Activated naive CD4-positive, alpha-beta T cell treated with anti-CD3 and anti-CD28 coated beads, Interleukin-2, amount 50 U/mL, for 16 hours (primary cell): ENCODE results near the gene DNAJC8.

ENCODE experiments used
- DNase-seq: peaks from one replicate; pipeline ENCODE4 v3.0.0-alpha.2; 2020

DNAJC8 gene

GRCh38 chr1:28249013-28249865 is 16.4 kb upstream of the DNAJC8 start:
- DNase-seq: peak; percentile 54

- peak; percentile 82 for DNase-seq
Observed at GRCh38 chr1:28248273-28249012, 15.6 kb upstream of the DNAJC8 start.

DNA sequence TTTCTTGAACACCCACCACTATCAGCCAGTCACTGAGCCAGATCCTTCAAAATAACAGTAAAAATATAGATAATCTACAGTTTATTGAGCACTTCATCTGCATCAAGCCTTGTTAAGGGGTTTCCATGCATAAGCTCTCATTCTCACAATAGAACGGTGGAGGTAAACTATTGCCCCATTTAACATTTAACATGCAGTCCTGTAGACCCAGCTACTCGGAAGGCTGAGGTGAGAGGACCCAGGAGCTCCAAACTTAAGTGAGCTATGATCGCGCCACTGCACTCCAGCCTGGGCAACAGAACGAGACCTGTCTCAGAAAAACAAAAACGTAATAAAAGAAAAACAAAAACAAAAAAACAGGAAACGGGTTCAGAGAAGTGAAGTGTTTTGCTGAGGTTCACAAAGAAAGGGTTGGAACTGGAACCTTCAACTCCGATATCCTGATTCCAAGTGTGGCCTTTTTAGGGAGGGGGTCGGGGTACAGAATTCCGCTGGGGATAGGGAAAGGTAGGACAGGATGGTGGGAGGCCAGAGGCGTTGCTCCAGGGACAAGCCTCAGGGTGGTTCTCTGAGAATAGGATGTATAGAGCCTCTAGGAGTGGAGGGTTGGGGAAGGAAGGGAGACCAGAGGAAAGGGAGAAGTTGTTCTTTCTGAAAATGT is 14.9 kb upstream of the DNAJC8 start:
- no peak for DNase-seq

DNA sequence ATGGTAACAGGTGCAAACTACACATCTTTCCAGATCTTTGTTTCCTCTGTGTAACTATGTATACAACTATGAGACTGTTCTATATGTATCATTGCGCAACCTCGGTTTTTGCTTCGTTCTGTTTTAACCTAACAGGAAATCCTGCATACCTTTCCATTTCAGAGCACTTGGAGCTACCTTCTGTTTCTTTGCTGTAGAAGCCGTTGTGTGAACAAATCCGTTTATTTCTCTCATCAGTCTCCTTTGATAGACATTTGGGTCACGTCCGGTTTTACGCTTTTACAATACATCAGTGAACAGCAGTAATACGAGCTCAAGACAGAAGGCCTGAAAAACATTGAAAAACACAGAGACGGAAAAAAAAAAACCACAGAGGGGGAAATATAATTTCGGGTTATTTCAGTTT is 13.6 kb upstream of the DNAJC8 start:
- no peak for DNase-seq

DNA sequence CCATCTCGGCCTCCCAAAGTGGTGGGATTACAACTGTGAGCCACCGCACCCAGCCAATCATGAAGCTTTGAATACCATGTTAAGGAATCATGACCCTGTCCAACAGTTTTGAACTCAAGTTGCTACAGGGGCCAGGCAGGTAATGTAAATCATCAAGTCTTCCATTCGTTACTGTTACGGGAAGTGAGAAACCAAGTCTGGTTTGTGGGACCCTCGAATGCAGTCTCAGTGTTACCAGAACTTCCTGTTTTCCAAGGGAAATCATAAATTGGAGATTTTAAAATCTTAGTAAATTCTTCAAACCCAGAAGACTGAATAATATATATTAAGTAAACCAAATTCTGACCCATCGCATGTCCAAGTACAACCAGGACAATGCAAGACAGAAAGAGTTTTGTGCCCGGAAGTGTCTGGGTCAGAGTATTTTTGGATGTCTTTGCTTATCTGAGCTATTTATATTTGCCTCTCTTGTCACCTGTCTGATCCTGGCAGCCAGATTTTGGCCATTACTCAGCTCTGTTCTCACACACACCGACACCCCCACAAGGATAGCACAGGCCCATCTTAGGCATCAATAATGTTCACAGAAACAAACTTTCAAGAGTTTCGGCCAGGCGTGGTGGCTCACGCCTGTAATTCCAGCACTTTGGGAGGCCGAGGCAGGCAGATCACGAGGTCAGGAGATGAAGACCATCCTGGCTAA is 11.9 kb upstream of the DNAJC8 start:
- no peak for DNase-seq

GRCh38 chr1:28243685-28244311 is 11.0 kb upstream of the DNAJC8 start:
- no peak for DNase-seq

GRCh38 chr1:28241638-28242241 is 8.9 kb upstream of the DNAJC8 start:
- no peak for DNase-seq

DNA sequence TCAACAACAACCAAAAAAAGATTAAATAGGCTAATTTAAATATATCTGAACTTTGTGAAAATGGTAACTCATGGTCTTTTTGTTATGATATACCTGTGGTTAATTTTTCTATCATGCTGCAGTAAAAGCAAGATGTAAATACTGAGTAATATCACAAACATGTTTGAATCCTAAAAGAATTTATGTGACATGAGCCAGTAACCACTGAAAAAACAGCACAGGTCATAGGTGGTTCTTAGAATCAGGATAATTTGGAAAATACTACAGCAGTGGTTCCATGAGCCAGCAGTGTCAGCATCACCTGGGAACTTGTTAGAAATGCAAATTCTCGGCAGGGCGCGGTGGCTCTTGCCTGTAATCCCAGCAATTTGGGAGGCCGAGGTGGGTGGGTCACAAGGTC is 7.2 kb upstream of the DNAJC8 start:
- DNase-seq: no peak

- no peak for DNase-seq
Observed at GRCh38 chr1:28239004-28239403, 6.2 kb upstream of the DNAJC8 start.

DNA sequence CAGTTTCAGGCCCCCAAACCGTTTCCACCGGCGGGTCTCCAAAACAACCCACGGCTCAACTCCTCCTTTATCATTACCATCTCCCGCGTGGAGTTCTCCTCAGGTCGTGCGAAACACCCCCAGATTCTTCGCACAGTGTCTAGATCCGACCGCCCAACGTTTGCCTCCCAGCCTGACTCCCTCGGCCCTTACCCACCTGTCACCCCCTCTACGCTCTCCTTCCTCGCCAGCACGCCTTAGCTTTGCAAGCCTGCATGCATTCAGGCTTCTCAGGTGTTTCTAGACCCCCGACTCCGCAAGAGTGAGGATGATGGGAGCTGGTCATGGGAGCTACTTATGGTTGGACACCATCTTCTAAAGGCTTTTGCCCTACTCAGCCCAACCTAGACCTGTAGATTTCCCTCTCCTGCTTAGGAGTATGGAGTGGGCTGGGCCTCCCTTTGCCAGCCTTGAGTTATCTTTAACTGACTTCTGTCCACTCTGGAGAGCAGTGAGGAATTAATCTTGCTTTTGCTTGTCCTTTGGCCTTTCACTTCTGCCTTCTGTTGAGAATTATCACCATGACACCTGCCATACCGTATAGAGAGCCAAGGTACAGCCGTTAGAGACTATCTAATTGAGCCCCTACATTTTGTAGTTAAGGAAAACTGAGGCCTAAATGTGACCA is 4.0 kb upstream of the DNAJC8 start:
- peak; percentile 18 for DNase-seq

- peak; percentile 95 for DNase-seq
Observed at GRCh38 chr1:28235755-28236655, 3.2 kb upstream of the DNAJC8 start, which contains the start of gene ATP5IF1. TSS of gene ATP5IF1 (plus strand) at chr1:28236124. CDS start at chr1:28236184, 60 bp downstream.

DNA sequence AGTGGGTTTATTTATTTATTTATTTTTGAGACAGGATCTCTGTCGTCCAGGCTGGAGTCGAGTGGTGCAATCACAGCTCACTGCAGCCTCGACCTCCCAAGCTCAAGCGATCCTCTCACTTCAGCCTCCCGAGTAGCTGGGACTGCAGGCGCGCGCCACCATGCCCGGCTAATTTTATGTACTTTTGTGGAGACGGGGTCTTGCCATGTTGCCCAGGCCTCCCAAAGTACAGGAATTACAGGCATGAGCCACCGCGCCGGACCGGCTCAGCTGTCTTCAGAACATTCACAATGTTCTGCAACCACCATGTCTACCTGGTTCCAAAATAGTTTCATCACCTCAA is 406 bp upstream of the DNAJC8 start:
- DNase-seq: no peak

DNA sequence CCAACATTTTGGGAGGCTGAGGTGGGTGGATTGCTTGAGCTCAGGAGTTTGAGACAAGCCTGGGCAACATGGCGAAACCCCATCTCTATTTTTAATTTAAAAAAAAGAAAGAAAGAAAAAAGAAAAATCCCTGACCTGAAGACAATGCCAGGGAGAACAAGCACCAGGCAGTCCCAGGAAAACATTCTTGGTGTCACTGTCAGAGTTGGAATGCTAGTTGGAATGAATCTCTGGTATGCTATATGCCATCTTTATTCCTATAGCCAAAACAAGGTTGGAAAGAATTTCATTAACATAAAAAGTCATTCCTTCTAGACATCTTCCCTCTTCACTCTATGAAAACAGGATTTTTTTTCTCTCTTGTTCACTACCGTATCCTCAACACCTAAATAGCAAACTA is 2.8 kb downstream of the DNAJC8 start:
- no peak for DNase-seq

DNA sequence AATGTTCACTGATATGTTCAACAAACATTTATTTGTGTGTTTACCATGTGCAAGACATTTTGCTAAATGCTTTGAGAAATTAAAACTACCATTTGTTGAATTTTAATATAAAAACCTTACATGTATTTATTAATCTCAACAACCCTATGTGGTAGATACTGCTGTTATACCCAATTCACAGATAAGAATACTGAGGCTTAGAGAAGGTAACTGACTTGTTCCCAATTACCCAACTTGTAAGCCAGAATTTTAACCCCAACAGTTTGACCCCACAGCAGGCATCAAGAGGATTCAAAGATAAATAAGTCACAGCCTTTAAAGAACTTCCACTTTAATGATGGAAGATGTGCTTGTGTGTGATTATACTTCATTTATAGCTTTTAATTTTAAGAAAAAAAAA is 3.7 kb downstream of the DNAJC8 start:
- no peak for DNase-seq

GRCh38 chr1:28213315-28213714 is 19.5 kb downstream of the DNAJC8 start:
- DNase-seq: no peak

DNA sequence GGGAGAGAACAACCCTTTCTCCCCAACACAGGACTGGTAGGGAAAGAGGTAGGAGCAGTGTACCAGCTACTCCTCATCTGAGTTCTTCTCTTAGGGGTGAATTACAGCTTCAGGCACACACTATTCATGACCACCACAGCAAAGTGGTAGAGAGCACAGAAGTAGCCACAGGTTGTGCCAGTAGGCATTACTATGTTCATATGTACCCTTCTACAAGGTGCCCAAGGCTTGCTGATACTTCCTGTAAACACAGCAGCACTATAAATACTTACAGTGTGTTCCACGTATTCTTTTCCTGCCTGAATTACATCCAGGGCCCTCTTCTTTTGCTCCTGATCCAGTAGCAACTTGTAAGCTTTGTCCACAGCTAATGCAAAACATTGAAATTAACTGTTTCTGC is 23.1 kb downstream of the DNAJC8 start:
- no peak for DNase-seq

GRCh38 chr1:28208818-28209441 is 23.9 kb downstream of the DNAJC8 start:
- DNase-seq: peak; percentile 69

- DNase-seq: no peak
Observed at GRCh38 chr1:28205243-28205642, 27.6 kb downstream of the DNAJC8 start.

DNA sequence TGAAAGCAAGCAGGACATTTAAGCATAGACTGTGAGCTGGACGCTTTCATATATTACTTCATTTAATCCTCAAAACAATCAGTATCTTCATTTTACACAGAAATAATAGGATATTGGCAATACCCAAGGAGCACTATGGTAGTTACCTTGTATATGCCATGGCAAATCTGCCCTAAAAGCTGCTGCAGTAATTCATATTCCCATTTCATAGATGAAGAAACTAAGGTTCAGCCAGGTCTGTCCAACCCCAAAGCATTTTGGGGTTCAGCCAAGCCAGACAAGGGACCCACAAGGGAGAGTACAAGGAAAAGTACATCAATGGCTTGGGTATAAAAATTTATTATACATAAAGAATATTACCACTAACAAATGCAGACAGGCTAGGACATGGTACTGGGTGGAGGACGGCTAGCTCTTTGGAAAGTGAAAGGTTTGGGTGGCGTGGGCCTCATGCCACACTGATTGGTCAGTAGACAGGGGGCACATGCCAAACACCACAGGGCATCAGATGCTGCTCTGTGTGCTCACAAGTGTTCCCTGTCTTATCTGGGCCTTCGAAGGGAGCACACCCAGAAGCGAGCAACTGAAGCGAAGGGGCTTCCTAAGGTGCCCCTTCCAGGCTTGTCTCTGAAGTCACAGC is 32.5 kb downstream of the DNAJC8 start:
- no peak for DNase-seq
